Spleen (tissue), 11 donors: ENCODE data around the gene CD200. TPM values are rescaled to one million over a fixed set of nuclear protein-coding genes. Genes with fewer than 3 reads are reported as not detected.

Experiments
- DNase-seq: peaks from one replicate; pipeline ENCODE4 v3.0.0-alpha.2; 2020
- H3K27ac ChIP-seq, 8 donors: fragments of 200-600 bp; sonication (generic) in 7 of 8; 1 replicate in 4 of 8; 2 replicates in 4 of 8; pipeline versions ENCODE4 v1.5.0 to v1.8.0; 2016 to 2021; ENCODE audit warnings: inconsistent platforms in 4 of 8, mild to moderate bottlenecking in 4 of 8, moderate library complexity in 1 of 8
- H3K27me3 ChIP-seq, 7 donors: fragments of 200-600 bp; sonication (generic) in 6 of 7; replicated peaks in 1 of 7; 1 replicate in 4 of 7; 2 replicates in 3 of 7; pipeline versions ENCODE4 v1.5.0 to v1.8.0; 2016 to 2021; ENCODE audit warnings: inconsistent platforms in 3 of 7, mild to moderate bottlenecking in 1 of 7
- H3K36me3 ChIP-seq, 6 donors: fragments of 200-600 bp; sonication (generic) in 5 of 6; 1 replicate in 4 of 6; 2 replicates in 2 of 6; pipeline versions ENCODE4 v1.5.0 to v1.8.0; 2016 to 2021; ENCODE audit warnings: inconsistent platforms in 2 of 6
- H3K4me1 ChIP-seq, 6 donors: fragments of 200-600 bp; sonication (generic) in 5 of 6; 1 replicate in 3 of 6; 2 replicates in 3 of 6; pipeline versions ENCODE4 v1.5.0 to v1.8.0; 2016 to 2021; ENCODE audit warnings: inconsistent platforms in 3 of 6
- H3K4me3 ChIP-seq, 8 donors: fragments of 200-600 bp; sonication (generic) in 7 of 8; 1 replicate in 4 of 8; 2 replicates in 4 of 8; pipeline versions ENCODE4 v1.5.0 to v1.8.0; 2016 to 2021; ENCODE audit warnings: inconsistent platforms in 4 of 8, mild to moderate bottlenecking in 4 of 8, moderate library complexity in 2 of 8
- H3K9me3 ChIP-seq, 8 donors: fragments of 200-600 bp; sonication (generic) in 7 of 8; 1 replicate in 4 of 8; 2 replicates in 4 of 8; pipeline versions ENCODE4 v1.5.0 to v1.8.0; 2016 to 2021; ENCODE audit warnings: inconsistent platforms in 4 of 8
- POLR2A ChIP-seq, 3 donors: fragments of 450-650 bp; IDR thresholded peaks; one replicate each; pipeline ENCODE4 v1.5.1; 2017; ENCODE audit warnings: antibody characterized with exemption in 3 of 3, mild to moderate bottlenecking in 1 of 3
- POLR2AphosphoS5 ChIP-seq, 3 donors: sonication (generic); formaldehyde crosslinking; IDR thresholded peaks; one replicate each; pipeline ENCODE4 v1.5.1; 2017; ENCODE audit warnings: antibody characterized with exemption in 3 of 3
- WGBS, 5 donors: extraction: QIAGEN DNeasy Blood & Tissue Kit in 3 of 5; methylation state at CpG; one replicate each; pipeline versions ENCODE4 v1.1.5 to v1.1.7; 2013 to 2018; 5-methylcytosine and 5-hydroxymethylcytosine counted together
- intact Hi-C: fragments of 100-400 bp; cut with DNase I; formaldehyde crosslinking; loops from one replicate; pipeline ENCODE4 v1.15.0; 2023; ENCODE audit warnings: low total_unique reads
- polyA plus RNA-seq, 3 donors: library from polyadenylated mRNA; stranded (reverse); fragments of 200-250 nt; gene quantifications; one replicate each; pipeline ENCODE4 v1.2.1, GENCODE V29; 2013
- total RNA-seq, 7 donors: library from RNA; depleted of rRNA in 3 of 7; stranded (reverse); fragments of >200 nt in 3 of 7; fragmentation: NEBNext Ultra II Directional in 4 of 7; extraction: Animal tissue kit (Norgen Biotek cat#: 25700) in 4 of 7; gene quantifications; one replicate each; pipeline versions ENCODE4 v1.1.0 to v1.2.1, GENCODE V29; 2016 to 2021
- TF ChIP-seq, protein P1 (sequence below), 11 experiments: fragments of 200-600 bp in 7 of 11; fragments of 450-650 bp in 4 of 11; sonication (generic) in 4 of 11; IDR thresholded peaks in 8 of 11; conservative IDR thresholded peaks in 3 of 11; 1 replicate in 7 of 11; 2 replicates in 4 of 11; pipeline versions ENCODE4 v1.4.0 to v1.8.0; 2016 to 2021; ENCODE audit warnings: antibody characterized with exemption in 11 of 11, inconsistent platforms in 4 of 11, mild to moderate bottlenecking in 1 of 11
- donor health status: healthy with polysubstance abuse.
- donor health status: DM: no; HTN: no; CAD: no; lungs with moderate emphysema.
- donor health status: DM: no; HTN: no; CAD: no.
- donor health status: Bipolar disorder and iron deficiency.
- donor health status: healthy.
- donor health status: DM: no; HTN: no; CAD: no.
- donor health status: DM: yes; HTN: yes; CAD: no.

The CD200 gene
- total and polyA plus RNA-seq, 10 donors: 4.3 to 13.1 (median 6.6) TPM

DNA sequence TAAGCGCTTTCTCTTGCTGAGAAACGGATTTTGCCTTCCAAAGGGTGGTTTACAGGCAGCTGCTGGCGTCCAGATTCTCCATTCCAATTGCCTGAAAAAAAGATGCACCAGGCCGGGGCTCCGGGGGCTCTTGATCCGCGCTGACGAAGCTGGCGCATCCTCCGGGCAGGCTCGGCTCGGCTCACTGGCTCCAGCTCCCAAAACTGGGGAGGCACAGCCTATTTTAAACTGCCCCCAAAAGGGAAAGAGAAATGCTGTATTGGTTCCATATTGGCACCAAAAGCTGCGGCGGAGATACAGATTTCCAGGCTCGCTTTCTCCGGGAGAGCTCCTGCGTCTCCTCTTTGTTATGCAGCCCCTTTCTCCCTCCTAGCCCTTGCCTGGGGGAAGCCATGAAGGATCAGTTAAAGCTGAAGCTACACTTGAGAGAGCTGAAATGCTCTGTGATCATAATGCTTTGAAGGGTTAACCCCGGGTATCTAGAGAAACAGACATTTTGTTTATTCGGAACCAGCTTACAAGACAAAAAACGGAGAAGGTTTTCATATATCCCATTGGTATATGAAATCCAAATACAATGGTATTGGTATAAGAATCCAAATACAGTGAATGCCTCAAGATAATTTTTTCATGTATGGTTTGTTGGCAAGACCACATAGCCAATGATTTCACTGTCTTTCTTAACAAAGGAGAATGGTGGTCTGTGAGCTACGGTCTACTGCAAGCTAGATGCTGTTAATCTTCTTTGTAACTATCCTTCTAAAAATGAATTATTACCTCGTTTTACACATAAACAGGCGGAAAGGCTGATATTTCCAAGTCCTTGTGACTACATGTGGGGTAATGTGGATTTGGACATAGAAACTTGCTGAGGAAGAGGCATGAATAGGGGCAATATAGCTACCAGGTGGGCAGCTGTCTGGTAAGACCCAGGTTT lies 693 bp downstream of the CD200 start:
- Histone ChIP-seq H3K27ac (peak overlapping the region; percentile 6 to 85 (median 66)), H3K27me3 (peaks cover 0 to 15% (median 0%) of the 10 kb centered on the region in 7 donors), H3K4me3 (peak overlapping the region; percentile 50 to 78 (median 58)), H3K36me3 (no peaks in the 10 kb centered on the region), H3K9me3 (no peaks in the 10 kb centered on the region), H3K4me1 (peaks cover 0 to 47% (median 11%) of the 10 kb centered on the region in 6 donors)
- intact Hi-C loops: no loop called here
- TF ChIP-seq POLR2AphosphoS5 (IDR thresholded peaks at IDR 0.05) (no peak), POLR2A (IDR thresholded peaks at IDR 0.05) (no peak)
- TF ChIP-seq, protein P1, sequence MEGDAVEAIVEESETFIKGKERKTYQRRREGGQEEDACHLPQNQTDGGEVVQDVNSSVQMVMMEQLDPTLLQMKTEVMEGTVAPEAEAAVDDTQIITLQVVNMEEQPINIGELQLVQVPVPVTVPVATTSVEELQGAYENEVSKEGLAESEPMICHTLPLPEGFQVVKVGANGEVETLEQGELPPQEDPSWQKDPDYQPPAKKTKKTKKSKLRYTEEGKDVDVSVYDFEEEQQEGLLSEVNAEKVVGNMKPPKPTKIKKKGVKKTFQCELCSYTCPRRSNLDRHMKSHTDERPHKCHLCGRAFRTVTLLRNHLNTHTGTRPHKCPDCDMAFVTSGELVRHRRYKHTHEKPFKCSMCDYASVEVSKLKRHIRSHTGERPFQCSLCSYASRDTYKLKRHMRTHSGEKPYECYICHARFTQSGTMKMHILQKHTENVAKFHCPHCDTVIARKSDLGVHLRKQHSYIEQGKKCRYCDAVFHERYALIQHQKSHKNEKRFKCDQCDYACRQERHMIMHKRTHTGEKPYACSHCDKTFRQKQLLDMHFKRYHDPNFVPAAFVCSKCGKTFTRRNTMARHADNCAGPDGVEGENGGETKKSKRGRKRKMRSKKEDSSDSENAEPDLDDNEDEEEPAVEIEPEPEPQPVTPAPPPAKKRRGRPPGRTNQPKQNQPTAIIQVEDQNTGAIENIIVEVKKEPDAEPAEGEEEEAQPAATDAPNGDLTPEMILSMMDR (IDR thresholded peaks at IDR 0.05 in 8 of 11, conservative IDR thresholded peaks at IDR 0.05 in 3 of 11): no peak
- 4 to 8% (median 7%) methylated on average over 16 to 23 of the region's 23 CpGs for WGBS, 5 donors
- DNase-seq: peak; percentile 76

GRCh38 chr3:112334691-112335433 lies 1.9 kb downstream of the CD200 start:
- no peak for TF ChIP-seq POLR2A (IDR thresholded peaks at IDR 0.05)
- no peak for TF ChIP-seq POLR2AphosphoS5 (IDR thresholded peaks at IDR 0.05)
- TF ChIP-seq, protein P1 (IDR thresholded peaks at IDR 0.05 in 8 of 11, conservative IDR thresholded peaks at IDR 0.05 in 3 of 11): no peak
- H3K27ac ChIP-seq: peak overlapping the region in 4 of 8 donors; percentile 4 to 85 (median 71)
- WGBS, 5 donors: 43 to 46% (median 45%) methylated on average over 6 of the region's 6 CpGs
- no peaks in the 10 kb centered on the region for H3K36me3 ChIP-seq
- no peak for DNase-seq
- intact Hi-C loops: no loop called here
- H3K4me3 ChIP-seq: peak overlapping the region in 4 of 8 donors; percentile 10 to 78 (median 58)
- no peaks in the 10 kb centered on the region for H3K9me3 ChIP-seq
- peaks cover 0 to 53% (median 11%) of the 10 kb centered on the region in 6 donors for H3K4me1 ChIP-seq
- peaks cover 0 to 15% (median 0%) of the 10 kb centered on the region in 7 donors for H3K27me3 ChIP-seq

DNA sequence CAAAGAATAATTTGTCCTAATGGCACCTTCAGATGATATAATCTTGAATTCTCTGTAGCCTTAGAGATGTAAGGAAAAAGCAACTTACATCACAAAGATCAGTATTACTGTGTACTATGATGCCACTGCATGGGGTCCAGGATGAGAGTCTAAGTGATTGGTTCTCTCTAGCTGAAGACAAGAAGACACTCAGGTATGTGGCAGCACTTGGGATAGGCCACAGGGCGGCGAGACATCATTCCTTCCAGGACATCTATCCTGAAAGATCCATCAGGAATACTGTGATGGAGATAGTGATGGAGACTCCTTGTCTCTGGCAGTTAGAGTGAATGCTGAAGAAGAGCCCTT lies 2.5 kb downstream of the CD200 start:
- Histone ChIP-seq H3K36me3 (no peaks in the 10 kb centered on the region), H3K4me3 (peak overlapping the region in 1 of 8 donors; percentile 78), H3K9me3 (no peaks in the 10 kb centered on the region), H3K27me3 (peaks cover 0 to 15% (median 0%) of the 10 kb centered on the region in 7 donors), H3K27ac (peak overlapping the region in 2 of 8 donors; percentile 37 to 79), H3K4me1 (peaks cover 0 to 53% (median 11%) of the 10 kb centered on the region in 6 donors)
- intact Hi-C loops: no loop called here
- 89 to 100% (median 94%) methylated on average over 2 of the region's 2 CpGs for WGBS, 5 donors
- TF ChIP-seq POLR2AphosphoS5 (IDR thresholded peaks at IDR 0.05): no peak
- no peak for TF ChIP-seq POLR2A (IDR thresholded peaks at IDR 0.05)
- no peak for DNase-seq

GRCh38 chr3:112338021-112338726 lies 5.2 kb downstream of the CD200 start:
- no peak overlapping the region for H3K27ac ChIP-seq
- 76 to 88% (median 84%) methylated on average over 6 of the region's 6 CpGs for WGBS, 5 donors
- TF ChIP-seq, protein P1 (IDR thresholded peaks at IDR 0.05 in 8 of 11, conservative IDR thresholded peaks at IDR 0.05 in 3 of 11): no peak
- TF ChIP-seq POLR2AphosphoS5 (IDR thresholded peaks at IDR 0.05): no peak
- no peak for TF ChIP-seq POLR2A (IDR thresholded peaks at IDR 0.05)

More at GRCh38 chr3:112338021-112338726, 5.2 kb downstream of the CD200 start:
- Histone ChIP-seq H3K27me3 (peaks cover 0 to 9% (median 0%) of the 10 kb centered on the region in 7 donors), H3K9me3 (peaks cover 0 to 5% (median 2%) of the 10 kb centered on the region in 8 donors), H3K4me1 (peaks cover 0 to 45% (median 3%) of the 10 kb centered on the region in 6 donors), H3K4me3 (no peak overlapping the region), H3K36me3 (peaks cover 0 to under 1% (median 0%) of the 10 kb centered on the region in 6 donors)
- DNase-seq: no peak
- intact Hi-C loops: no loop called here
